GM21737 (cell line): ENCODE measurements around the gene LRFN2.

Experiments
- ATAC-seq: cut with Tn5 transposase; IDR thresholded peaks from one replicate; pipeline ENCODE4 v1.9.1; 2021; ENCODE audit warnings: mild to moderate bottlenecking, moderate library complexity; ENCODE audit not compliant: unreplicated experiment

LRFN2 gene

GRCh38 chr6:40480678-40481077 is 106.5 kb downstream of the LRFN2 start:
- ATAC-seq: no peak

GRCh38 chr6:40479706-40480105 is 107.5 kb downstream of the LRFN2 start:
- no peak for ATAC-seq

DNA sequence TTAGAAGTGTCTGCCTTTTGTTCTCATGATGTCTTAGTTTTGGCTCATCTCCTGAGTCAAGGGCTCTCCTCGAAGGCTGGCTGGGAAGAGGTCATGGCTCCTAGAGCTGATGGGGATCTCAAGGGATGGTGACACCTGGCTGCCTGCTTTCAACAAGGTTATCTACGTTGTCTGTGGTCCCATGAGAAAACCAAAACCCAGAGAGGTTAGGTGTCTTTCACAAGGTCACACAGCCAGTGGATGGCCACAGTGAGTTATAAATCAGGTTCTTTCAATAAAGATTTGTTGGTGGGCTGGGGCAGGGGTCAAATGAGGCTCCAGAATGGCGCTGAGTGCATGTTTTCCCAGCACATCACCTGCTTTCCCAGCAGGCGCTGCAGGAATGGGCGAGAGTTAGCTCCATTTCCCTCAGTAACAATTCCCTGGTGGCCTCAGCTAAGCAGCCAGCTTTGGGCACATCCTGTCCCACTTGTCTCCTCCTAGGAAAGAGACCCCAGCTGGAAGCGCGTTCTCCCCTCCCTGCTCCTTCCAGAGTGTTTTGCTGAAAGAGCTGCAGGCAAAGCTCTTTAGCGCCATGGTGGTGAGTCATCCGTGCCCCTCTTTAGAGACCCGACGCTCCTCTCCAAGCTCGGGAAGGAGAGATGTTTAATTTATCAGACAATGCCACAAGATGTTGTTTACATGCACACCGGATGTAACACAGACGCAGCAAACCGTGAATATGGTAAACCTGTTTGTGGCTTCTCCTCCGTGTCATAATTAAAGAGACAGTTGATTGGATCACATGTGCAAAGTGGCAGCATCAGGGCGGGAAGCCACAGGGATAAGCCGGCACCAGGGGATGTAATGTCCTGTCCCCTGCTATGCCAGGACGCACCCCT is 109.7 kb downstream of the LRFN2 start:
- no peak for ATAC-seq

DNA sequence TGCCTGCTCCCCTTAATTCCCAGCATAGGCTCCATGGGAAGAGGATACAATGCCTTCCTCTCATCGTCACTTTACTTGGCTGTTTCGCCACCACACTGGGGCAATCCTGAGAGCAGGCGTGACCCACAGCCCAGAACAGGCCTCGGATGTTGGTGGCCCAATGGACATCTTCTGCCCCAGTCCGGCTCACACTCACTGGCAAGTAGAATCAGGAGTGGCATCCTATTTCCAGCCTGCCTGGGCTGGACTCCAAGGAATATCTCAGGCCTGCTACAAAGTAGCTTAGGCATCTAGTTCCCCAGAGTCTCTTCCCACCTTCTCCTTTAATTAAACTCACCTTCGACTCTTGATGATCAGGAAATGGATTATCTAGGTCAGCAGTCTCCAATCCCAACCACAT is 110.5 kb downstream of the LRFN2 start:
- no peak for ATAC-seq

DNA sequence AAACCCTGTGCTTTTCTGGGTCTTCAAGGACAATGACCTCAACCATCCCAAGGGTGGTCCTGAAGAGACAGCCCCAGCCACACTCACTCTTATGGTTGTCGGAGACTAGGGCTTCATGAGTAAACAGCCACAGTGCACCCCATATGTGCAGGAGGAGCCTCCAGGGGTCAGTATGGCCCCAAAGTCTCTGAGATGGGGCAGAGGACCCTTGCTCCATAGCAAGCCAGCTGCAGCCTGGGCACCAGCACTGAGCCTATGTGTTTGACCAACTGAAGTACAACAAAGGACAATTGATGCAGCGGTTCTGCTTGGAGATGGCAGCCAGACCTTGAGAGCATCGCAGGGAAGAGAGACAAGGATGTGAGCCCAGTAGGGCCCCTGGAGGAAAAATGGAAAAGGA is 112.2 kb downstream of the LRFN2 start:
- ATAC-seq: no peak

DNA sequence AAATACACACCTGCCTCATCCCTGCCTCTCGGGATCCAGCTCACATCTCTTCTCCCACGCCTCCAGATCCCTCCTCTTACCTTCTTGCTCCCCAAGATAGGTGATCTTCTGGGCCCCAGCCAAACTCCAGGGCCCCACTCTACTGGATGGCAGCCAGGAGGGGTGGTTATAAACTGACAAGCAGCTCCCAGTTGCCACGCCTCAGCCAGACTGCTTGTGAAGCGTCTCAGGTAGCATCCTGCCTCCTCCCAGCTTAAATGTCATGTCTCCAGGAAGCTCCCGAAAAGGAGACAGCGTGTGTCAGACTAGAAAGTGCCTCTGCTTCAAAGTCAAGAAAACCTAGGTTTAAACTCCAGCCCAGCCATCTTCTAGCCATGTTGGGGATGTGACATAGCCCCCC is 114.1 kb downstream of the LRFN2 start:
- no peak for ATAC-seq

DNA sequence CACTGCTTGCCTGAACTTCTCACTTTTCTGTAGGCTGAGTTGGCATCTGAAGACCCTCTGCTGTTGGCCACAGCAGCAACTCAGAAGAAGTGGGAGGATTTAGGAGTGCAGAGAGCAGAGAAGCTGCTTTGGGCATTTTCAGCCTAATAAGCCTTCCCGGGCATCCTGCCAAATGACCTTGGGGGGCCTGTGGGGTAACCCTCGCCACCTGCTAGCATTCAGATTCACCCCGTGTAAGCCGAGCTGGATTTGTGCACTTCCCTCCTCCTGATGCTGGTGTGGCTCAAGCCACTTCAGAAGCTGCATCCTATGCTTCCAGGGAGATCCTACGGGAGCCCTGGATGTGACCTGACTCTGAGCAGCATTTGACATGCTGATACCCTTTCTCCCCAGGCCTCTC is 114.8 kb downstream of the LRFN2 start:
- no peak for ATAC-seq

- ATAC-seq: no peak
Measured at GRCh38 chr6:40471243-40471642, 115.9 kb downstream of the LRFN2 start.

- ATAC-seq: no peak
Measured at GRCh38 chr6:40469323-40469722, 117.8 kb downstream of the LRFN2 start.

DNA sequence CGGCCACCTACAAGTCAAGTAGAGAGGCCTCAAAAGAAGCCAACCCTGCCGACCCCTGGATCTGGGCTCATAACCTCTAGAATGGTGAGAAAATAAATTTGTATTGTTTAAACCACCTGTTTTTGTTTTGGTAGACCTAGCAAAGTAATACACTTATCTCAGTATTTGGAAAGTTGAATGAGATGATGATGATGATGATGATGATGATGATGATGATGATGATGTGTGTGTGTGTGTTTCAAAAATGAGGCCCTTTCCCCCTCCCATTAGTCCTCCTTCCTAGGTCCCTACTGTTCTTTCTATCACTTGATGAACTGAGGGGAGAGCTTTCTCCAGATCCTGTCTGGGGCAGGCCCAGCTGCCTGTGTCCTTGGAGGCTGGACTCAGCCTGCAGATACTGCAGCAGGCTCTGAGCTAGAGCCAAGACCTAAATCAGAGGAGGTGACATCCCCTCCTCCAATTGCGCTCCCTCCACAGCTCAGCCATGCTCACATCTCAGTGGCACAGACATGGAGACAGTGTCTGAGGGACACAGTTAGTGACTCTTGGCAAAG is 120.1 kb downstream of the LRFN2 start:
- ATAC-seq: no peak

DNA sequence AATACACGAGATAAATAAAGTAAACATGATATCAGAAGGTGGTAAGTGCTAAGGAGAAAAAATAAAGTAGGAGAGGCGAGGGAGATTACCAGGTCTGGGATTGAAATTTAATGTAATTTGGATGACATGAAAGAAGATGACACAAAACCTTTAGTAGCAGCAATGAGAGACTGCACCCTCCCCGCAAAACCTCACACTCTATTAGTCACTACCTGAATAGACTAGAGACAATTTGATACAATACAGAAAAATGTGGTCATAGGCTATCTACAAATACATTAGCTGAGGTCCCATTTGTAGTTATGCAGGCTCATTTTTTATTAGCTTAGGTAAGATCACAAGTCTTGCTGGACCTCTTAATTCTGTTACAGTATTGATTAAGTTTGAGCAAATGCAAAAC is 125.5 kb downstream of the LRFN2 start:
- no peak for ATAC-seq

- ATAC-seq: no peak
Measured at GRCh38 chr6:40460380-40460779, 126.8 kb downstream of the LRFN2 start.

- ATAC-seq: no peak
Measured at GRCh38 chr6:40457261-40457660, 129.9 kb downstream of the LRFN2 start.

DNA sequence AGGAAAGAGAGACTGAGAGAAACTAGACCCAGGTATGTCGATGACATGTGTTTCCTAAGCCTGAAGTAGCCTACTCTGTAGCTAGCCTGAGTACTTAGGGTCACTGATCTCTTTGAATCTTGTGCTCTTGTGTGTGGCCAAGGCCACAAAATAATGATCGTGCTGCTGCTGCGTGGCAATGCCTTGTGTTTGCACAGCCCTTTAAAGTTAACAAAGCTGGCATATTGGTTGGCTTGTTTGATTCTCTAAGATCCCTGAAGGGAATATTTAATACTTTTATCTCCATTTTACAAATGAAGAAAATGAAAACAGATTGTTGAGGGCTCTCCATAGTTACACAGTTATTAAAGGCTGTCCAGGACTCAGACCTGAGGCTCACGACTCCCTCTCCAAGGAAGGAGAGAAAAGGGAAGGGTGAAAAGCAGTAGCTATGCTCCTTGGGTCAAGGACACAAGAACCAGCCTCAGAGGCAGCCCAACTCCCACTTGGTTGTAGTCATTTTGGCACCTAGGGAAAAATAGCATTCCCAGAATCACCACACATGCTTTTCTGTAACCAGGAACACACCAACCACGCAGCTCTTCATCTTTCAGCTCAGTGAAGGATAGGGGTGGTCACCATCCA is 130.7 kb downstream of the LRFN2 start:
- no peak for ATAC-seq

GRCh38 chr6:40455686-40456389 is 131.3 kb downstream of the LRFN2 start:
- ATAC-seq: no peak

- ATAC-seq: no peak
Measured at GRCh38 chr6:40450483-40450882, 136.7 kb downstream of the LRFN2 start.

- ATAC-seq: no peak
Measured at GRCh38 chr6:40444811-40445210, 142.4 kb downstream of the LRFN2 start.

GRCh38 chr6:40444312-40444711 is 142.9 kb downstream of the LRFN2 start:
- ATAC-seq: no peak

DNA sequence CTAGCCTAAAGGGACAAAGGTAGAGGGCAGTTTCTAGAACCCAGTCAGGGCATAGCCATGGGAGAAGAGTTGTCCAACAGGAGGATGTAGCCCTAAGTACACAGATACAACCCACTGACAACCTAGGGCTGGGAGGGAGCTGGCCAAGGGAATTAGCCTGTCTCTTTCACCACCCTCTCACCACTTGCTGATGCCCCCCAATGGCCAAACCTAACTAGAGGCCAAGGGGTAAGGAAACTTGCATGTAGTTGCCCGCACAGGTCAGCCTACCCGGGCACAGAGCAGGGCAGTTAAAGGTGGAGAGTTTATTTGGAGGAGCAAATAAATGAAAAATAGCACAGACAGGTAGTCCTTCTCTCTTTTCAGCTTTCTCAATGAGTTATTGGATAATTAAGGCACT is 143.3 kb downstream of the LRFN2 start:
- no peak for ATAC-seq

- ATAC-seq: no peak
Measured at GRCh38 chr6:40442591-40442990, 144.6 kb downstream of the LRFN2 start.

GRCh38 chr6:40441150-40441549 is 146.0 kb downstream of the LRFN2 start:
- no peak for ATAC-seq

- ATAC-seq: no peak
Measured at GRCh38 chr6:40440053-40440452, 147.1 kb downstream of the LRFN2 start.
